NT2/D1 (cell line): Measurements from ENCODE around the gene TPPP3.
"Not testable (repeated sequence)": the region's sequence is repeated elsewhere in the genome, so short reads cannot be mapped to it uniquely, and the experiment has no call there.

Experiments
- DNase-seq: peaks from one replicate; pipeline ENCODE4 v3.0.0-alpha.2; 2011; ENCODE audit warnings: low read depth, low spot score
- H3K27me3 ChIP-seq: 2 replicates; pipeline ENCODE4 v1.6.0; 2011; ENCODE audit warnings: mild to moderate bottlenecking; ENCODE audit not compliant: insufficient read length, insufficient read depth
- H3K36me3 ChIP-seq: 2 replicates; pipeline ENCODE4 v1.6.1; 2011; ENCODE audit warnings: mild to moderate bottlenecking, low read length, mixed read lengths; ENCODE audit not compliant: insufficient read depth, insufficient read length
- H3K4me1 ChIP-seq: 2 replicates; pipeline ENCODE4 v1.5.1; 2011; ENCODE audit not compliant: insufficient read depth, insufficient read length
- H3K4me3 ChIP-seq: 2 replicates; pipeline ENCODE4 v1.5.1; 2011; ENCODE audit warnings: low read depth; ENCODE audit not compliant: insufficient read length
- H3K9ac ChIP-seq: 2 replicates; pipeline ENCODE4 v1.6.0; 2011; ENCODE audit warnings: low read depth; ENCODE audit not compliant: insufficient read length
- H3K9me3 ChIP-seq: 2 replicates; pipeline ENCODE4 v1.5.1; 2011; ENCODE audit warnings: mild to moderate bottlenecking, low read length; ENCODE audit not compliant: insufficient read depth
- SUZ12 ChIP-seq: IDR thresholded peaks from 2 replicates; pipeline ENCODE4 v1.6.1; 2011; ENCODE audit not compliant: insufficient read length, insufficient read depth; ENCODE audit errors: extremely low read depth
- YY1 ChIP-seq: IDR thresholded peaks from 2 replicates; pipeline ENCODE4 v1.6.1; 2011; ENCODE audit not compliant: insufficient read length, insufficient read depth
- ZNF274 ChIP-seq: IDR thresholded peaks from 2 replicates; pipeline ENCODE4 v1.6.1; 2011; ENCODE audit warnings: mild to moderate bottlenecking, low read depth, low read length

Gene TPPP3

DNA sequence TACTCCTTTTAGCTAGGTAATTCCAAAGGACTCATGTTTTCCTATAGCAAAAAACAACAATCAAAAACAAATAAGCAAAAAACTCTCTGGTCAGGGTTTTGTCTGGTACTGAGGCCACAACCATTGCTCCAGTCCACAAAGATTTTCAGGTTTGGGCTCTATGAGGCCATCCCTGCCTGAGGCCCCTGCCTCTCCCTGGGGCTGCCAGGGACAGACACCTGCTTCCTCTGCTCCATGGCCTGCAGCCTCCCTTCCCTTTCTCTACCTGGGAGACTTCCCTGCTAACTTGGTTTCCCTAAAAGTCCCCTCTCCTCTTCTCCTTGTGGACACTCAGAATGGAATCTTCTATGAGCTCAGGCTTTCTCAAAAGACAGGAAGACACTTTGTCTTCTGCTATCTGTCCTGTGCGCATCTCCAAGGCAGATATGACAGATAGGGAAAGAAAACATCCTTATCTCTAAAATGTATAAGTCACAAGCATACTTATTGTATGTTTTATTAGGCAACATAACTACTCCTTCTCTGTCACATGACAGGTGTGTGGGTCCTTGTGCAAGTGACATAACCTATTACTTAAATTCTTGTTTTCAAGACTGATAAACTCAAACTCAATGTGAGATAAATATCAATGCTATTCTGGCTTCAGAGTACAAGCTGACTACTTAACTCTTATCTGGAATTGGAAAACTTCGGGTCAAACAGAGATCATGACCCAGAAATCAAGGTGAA, 24.2 kb upstream of the TPPP3 start:
- H3K9me3 ChIP-seq = no peaks in the 10 kb centered on the region
- no peak overlapping the region for H3K4me3 ChIP-seq
- peaks cover 6% of the 10 kb centered on the region for H3K27me3 ChIP-seq
- TF ChIP-seq ZNF274 (no peak), SUZ12 (no peak), YY1 (no peak)
- no peaks in the 10 kb centered on the region for H3K36me3 ChIP-seq
- H3K4me1 ChIP-seq = peaks cover 9% of the 10 kb centered on the region
- DNase-seq = no peak
- H3K9ac ChIP-seq = no peak overlapping the region

DNA sequence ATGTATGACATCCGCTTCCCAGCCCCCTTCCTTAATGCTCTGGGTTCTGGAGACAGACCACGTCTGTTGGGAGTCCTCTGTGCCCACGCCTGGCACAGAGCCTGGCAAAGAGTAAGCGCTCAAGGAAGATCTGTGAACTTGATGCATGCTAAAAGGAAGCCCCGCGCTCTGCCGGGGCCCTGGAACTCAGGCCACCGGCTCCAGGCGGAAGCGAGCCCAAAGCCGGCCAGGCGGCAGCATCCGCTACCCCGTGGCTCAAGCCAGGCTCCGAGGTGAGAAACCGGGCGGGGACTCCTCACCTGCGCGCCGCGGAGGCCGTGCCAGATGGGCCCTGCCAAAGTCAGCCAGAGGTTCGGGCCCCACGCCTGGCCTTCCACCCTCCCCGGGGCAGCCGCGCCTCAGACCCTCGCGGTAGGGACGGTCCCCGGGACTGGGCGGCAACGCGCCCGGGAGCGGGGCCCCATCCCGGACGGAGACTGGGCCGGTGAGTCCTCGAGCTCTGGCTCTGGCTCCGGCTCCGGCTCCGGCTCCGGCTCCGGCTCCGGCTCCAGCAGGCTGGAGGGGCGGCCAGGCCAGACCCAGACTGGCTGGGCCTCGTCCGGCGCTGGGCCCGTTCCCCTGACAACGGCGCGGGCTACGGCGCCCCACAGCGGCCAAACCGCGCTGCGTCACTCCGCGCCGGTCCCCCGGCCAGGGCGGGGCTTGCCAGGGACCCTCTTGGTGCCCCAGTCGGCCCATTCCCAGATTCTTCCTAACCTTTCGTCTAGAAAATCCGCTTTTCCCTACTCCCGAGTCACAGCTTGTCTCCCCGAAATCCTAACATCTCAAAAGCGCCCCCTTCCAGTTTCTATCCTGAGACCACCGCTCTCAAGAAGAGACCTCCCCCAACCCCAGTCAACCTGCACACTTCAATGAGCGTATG, 22.8 kb upstream of the TPPP3 start, which contains the start of gene ZDHHC1:
TSS of gene ZDHHC1 (minus strand) at position 606 of the 922 bp plus-strand sequence. CDS start 8,702 bp downstream, outside the sequence.
- peak within 1 kb of the TSS; percentile 85 for H3K9ac ChIP-seq
- no peaks in the 10 kb centered on the region for H3K9me3 ChIP-seq
- peaks cover 7% of the 10 kb centered on the region for H3K4me1 ChIP-seq
- no peak for DNase-seq
- H3K36me3 ChIP-seq = no peaks in the 10 kb centered on the region
- H3K27me3 ChIP-seq = peaks cover 6% of the 10 kb centered on the region
- TF ChIP-seq ZNF274 (no peak), YY1 (no peak), SUZ12 (no peak)
- H3K4me3 ChIP-seq = peak within 1 kb of the TSS; percentile 57

DNA sequence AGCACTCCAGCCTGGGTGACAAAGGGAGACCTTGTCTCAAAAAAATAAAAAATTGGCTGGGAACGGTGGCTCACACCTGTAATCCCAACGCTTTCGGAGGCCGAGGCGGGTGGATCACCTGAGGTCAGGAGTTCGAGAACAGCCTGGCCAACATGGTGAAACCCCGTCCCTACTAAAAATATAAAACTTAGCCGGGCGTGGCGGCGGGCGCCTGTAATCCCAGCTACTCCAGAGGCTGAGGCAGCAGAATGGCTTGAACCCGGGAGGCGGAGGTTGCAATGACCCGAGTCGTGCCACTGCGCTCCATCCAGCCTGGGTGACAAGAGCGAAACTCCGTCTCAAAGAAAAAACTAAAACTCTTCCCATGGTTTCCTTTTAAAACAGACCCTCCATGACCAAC, 22.1 kb upstream of the TPPP3 start:
- H3K36me3 ChIP-seq, H3K9me3 ChIP-seq, H3K4me1 ChIP-seq, DNase-seq, H3K27me3 ChIP-seq: not testable (repeated sequence)
- peak overlapping the region; percentile 85 for H3K9ac ChIP-seq
- H3K4me3 ChIP-seq = peak overlapping the region; percentile 57

DNA sequence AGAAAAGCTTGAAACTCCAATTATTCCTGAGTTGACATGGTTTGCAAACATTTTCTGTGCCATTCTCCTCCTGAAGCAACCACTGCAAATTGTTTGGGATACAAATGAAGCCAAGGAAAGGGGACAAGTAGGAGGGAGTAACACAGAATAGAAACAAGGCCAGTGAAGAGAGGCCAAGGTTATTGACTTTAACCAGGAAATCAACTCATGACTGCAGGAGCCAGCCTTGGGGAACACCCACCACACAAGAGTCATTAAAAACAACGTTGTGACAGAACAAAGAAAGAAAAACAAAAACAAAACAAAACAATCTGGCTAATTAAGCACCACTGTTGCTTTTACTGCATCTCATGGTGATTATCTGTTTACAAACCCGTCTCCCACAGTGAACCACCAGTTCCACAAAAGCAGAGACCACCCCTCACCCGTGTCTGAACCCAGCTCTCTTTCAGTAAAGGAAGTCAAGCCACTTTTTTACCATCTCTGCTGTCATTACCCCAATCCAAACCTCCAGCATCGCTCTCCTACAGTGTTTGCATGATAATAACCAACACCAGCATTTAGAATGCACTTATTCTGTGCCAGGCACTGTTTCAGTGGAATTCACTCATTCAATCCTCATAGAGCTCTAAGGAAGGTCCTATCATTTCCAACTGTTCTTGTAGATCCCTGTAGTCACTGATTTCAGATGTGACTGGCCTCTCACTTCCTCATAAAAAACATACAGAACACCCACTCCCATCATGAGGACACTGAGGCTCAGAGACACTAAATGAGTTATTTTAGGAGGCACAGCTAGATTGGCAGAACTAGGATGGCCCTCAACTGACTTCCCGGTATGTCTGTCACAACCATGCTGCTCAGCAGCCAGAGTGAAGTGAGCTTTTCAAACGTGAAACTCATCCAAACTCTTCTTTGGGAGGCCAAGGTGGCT, 20.9 kb upstream of the TPPP3 start:
- H3K27me3 ChIP-seq = peaks cover 6% of the 10 kb centered on the region
- no peak overlapping the region for H3K9ac ChIP-seq
- no peaks in the 10 kb centered on the region for H3K9me3 ChIP-seq
- H3K4me1 ChIP-seq = peaks cover 8% of the 10 kb centered on the region
- no peaks in the 10 kb centered on the region for H3K36me3 ChIP-seq
- TF ChIP-seq SUZ12 (no peak), ZNF274 (no peak), YY1 (no peak)
- no peak for DNase-seq
- no peak overlapping the region for H3K4me3 ChIP-seq

DNA sequence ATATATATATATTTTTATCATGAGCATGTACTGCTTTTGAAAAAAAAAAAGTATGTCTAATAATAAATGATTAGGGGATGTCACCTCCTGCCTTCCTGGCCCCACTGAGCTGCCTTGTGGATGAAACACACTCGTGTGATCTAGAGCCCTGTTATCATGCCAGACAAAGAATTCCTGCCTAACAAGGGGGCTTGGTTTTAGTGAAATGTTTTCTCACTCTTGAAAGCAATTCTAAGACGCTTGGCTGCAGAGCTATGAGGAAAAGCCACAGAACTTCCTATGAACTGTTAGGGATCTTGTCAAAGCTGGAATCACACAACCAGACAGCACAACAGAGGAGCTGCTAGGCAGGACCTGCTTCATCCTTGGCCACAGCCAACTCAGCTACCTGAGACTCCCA, 19.0 kb upstream of the TPPP3 start:
- no peak overlapping the region for H3K4me3 ChIP-seq
- TF ChIP-seq SUZ12 (no peak), ZNF274 (no peak), YY1 (no peak)
- peaks cover 4% of the 10 kb centered on the region for H3K27me3 ChIP-seq
- H3K36me3 ChIP-seq = no peaks in the 10 kb centered on the region
- no peak overlapping the region for H3K9ac ChIP-seq
- peaks cover 12% of the 10 kb centered on the region for H3K4me1 ChIP-seq
- H3K9me3 ChIP-seq = no peaks in the 10 kb centered on the region
- no peak for DNase-seq

DNA sequence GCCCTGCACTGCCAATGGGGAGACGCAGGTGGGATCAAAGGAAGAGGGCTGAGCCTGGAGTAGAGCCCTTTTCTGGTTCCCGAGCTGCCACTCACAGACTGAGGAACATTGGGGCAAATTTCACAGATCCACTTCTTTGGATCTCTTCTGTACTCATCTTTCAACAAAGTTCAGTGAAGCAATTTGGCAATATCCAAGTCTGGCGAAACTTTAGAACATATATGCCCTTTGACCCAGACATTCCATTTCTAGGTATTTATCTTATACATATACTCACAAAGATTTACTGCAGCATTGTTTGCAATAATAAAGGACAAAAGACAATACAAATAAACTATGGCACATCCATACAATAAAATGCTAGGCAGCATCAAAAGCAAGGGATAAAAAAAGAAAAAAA, 18.0 kb upstream of the TPPP3 start:
- no peak overlapping the region for H3K4me3 ChIP-seq
- no peak for TF ChIP-seq SUZ12
- TF ChIP-seq ZNF274 = no peak
- TF ChIP-seq YY1 = no peak
- H3K9me3 ChIP-seq = no peaks in the 10 kb centered on the region
- no peaks in the 10 kb centered on the region for H3K27me3 ChIP-seq
- no peak overlapping the region for H3K9ac ChIP-seq
- no peak for DNase-seq
- peaks cover 17% of the 10 kb centered on the region for H3K4me1 ChIP-seq
- no peaks in the 10 kb centered on the region for H3K36me3 ChIP-seq

DNA sequence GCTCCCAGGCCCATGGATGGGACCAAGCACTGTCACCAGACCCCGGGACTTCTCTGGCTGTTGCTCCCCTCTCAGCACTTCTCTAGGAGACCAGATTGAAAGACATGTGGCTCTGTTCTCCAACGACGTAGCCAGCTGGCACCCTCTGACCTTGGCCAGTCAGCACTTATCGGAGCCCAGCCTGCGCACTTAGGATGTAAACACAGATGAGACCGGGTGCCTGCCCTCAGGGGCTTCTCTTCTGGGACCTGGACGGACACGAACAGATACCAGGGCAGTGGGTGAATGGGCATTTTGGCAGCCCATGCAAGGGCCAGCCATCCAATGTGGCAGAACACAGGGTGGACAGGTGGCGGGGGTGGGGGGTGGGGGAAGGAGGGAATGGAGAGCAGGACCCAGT, 16.3 kb upstream of the TPPP3 start:
- no peaks in the 10 kb centered on the region for H3K27me3 ChIP-seq
- peaks cover 27% of the 10 kb centered on the region for H3K4me1 ChIP-seq
- no peaks in the 10 kb centered on the region for H3K9me3 ChIP-seq
- H3K9ac ChIP-seq = no peak overlapping the region
- H3K4me3 ChIP-seq = no peak overlapping the region
- no peak for DNase-seq
- TF ChIP-seq YY1 (no peak), ZNF274 (no peak), SUZ12 (no peak)
- no peaks in the 10 kb centered on the region for H3K36me3 ChIP-seq
